Activated T-helper 1 cell treated with anti-CD3 and anti-CD28 coated beads, Interleukin-12 subunit alpha, Interleukin-12 subunit beta, Interleukin-2, Interleukin-4 antibody, amounts not matched to agents 30 ng/mL and 10 ng/mL and 1 ng/mL, durations not matched to agents 14 hours and 24 hours and 36 hours (primary cell): Measurements from ENCODE around the gene MVB12B. TPM values are rescaled to one million over a fixed set of nuclear protein-coding genes. Genes with fewer than 3 reads are reported as not detected.

Source experiments
- DNase-seq: peaks from one replicate; pipeline ENCODE4 v3.0.0; 2021; ENCODE audit warnings: low spot score
- H3K27ac Mint-ChIP-seq: one replicate; pipeline ENCODE4 v1.8.0; 2021; ENCODE audit warnings: mild to moderate bottlenecking, mixed read lengths
- H3K27me3 Mint-ChIP-seq: one replicate; pipeline ENCODE4 v1.8.0; 2022; ENCODE audit warnings: mild to moderate bottlenecking, moderate library complexity, mixed read lengths; ENCODE audit not compliant: insufficient read depth
- H3K36me3 Mint-ChIP-seq: one replicate; pipeline ENCODE4 v1.8.0; 2021; ENCODE audit warnings: low read depth, mixed read lengths
- H3K4me1 Mint-ChIP-seq: one replicate; pipeline ENCODE4 v1.8.0; 2021; ENCODE audit warnings: low read depth, mixed read lengths
- H3K4me3 Mint-ChIP-seq: one replicate; pipeline ENCODE4 v1.8.0; 2021; ENCODE audit warnings: mild to moderate bottlenecking, moderate library complexity, mixed read lengths
- H3K9me3 Mint-ChIP-seq: one replicate; pipeline ENCODE4 v1.8.0; 2021; ENCODE audit warnings: mixed read lengths
- intact Hi-C: fragments of 100-400 bp; cut with micrococcal nuclease; formaldehyde crosslinking; loops from one replicate; pipeline ENCODE4 v1.15.1; 2024
- total RNA-seq: library from RNA; stranded (reverse); gene quantifications from 2 replicates; pipeline ENCODE4 v1.2.3, GENCODE V29; 2022

The MVB12B gene
- total RNA-seq, 1 donor from 2014 or later, result 1.1 TPM

DNA sequence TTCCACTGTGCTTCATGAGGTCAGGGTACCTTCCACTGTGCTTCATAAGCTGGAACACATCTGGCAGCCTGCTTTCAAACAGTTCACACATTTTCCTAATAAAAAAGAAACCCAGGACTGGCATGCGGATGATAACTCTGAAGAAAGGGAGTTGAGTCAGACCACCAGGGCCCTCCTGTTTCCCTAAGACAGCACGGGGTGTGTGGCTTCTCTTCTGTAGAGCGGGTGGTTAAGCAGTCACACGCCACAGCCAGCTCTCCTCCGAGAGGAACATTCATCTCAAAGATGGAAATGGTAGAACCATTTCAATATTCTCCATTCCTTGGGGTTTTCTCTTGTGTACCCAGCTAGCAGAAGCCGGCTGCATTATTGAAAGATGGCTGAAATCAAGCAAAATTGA, 159.0 kb downstream of the MVB12B start:
- H3K27me3 Mint-ChIP-seq, result peaks cover 15% of the 10 kb centered on the region
- H3K36me3 Mint-ChIP-seq, result no peaks in the 10 kb centered on the region
- H3K4me3 Mint-ChIP-seq, result no peak overlapping the region
- H3K9me3 Mint-ChIP-seq, result no peaks in the 10 kb centered on the region
- intact Hi-C loops, result no loop called here
- no peak for DNase-seq
- H3K4me1 Mint-ChIP-seq, result peaks cover 11% of the 10 kb centered on the region
- no peak overlapping the region for H3K27ac Mint-ChIP-seq

DNA sequence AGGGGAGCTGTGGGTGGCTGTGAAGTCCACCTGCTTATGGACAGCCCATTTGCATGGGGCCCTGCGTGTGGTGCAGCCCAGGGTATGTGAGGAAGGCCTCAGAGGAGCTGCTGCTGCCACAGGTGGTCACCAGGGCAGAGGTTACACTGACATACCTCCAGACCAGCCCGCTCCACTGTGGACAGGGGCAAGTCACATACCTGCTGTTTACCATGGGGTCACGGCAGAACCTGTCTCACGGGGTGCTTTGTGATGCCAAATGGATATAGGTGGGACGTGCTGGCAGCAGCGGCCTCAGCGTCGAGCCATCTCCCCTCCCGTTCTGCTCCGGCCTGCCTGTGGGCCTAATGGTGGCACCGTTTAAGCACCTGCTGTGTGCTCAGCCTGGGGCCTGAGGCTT, 159.6 kb downstream of the MVB12B start:
- no peak overlapping the region for H3K27ac Mint-ChIP-seq
- H3K9me3 Mint-ChIP-seq, result no peaks in the 10 kb centered on the region
- no peak overlapping the region for H3K4me3 Mint-ChIP-seq
- H3K4me1 Mint-ChIP-seq, result peaks cover 11% of the 10 kb centered on the region
- H3K27me3 Mint-ChIP-seq, result peaks cover 11% of the 10 kb centered on the region
- intact Hi-C loops, result no loop called here
- no peaks in the 10 kb centered on the region for H3K36me3 Mint-ChIP-seq
- no peak for DNase-seq

DNA sequence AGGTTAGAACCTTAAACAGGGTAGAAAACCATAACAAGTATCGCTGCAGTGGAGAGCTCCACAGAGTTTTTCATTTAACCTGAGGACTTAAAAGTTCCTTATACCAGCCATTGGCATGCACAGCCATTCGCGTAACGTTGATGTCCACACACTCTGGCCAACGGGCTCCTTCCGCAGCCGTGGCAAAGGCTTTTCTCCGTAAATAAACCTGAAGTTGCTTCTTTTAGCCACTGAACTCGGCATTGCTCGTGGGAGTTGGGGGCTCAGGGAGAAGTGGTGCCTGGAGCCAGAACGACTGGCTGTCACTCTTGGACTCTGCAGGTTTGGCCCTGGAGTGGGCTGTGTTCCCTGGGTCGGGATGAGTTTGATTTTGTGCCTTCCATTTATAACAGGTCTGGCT, 161.2 kb downstream of the MVB12B start:
- Mint-ChIP-seq H3K27me3 (peaks cover 12% of the 10 kb centered on the region), H3K4me3 (no peak overlapping the region), H3K9me3 (no peaks in the 10 kb centered on the region), H3K27ac (no peak overlapping the region), H3K4me1 (peaks cover 11% of the 10 kb centered on the region), H3K36me3 (no peaks in the 10 kb centered on the region)
- DNase-seq, result no peak
- intact Hi-C loops, result no loop called here

DNA sequence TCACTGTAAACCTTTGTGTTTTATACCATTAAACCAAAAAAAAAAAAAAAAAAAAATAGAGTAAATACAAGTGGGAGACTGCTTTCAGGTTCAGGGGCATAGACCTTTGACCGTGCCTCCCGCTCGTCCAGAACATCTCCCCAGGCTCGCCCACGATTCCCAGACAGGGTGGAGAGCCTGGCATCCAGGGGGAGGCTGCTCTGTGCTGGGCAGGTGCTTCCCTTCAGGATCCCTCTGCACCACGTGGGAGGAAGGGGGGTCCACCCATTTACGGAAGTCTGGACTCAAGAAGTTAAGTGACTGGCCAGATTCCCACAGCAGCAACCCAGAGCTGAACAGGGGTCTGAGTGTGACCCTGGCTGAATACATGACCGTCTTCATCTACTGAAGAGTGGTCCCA, 161.7 kb downstream of the MVB12B start:
- intact Hi-C loops, result no loop called here
- Mint-ChIP-seq H3K36me3 (no peaks in the 10 kb centered on the region), H3K9me3 (no peaks in the 10 kb centered on the region), H3K4me3 (no peak overlapping the region), H3K4me1 (peaks cover 10% of the 10 kb centered on the region), H3K27ac (no peak overlapping the region), H3K27me3 (peaks cover 12% of the 10 kb centered on the region)
- no peak for DNase-seq

DNA sequence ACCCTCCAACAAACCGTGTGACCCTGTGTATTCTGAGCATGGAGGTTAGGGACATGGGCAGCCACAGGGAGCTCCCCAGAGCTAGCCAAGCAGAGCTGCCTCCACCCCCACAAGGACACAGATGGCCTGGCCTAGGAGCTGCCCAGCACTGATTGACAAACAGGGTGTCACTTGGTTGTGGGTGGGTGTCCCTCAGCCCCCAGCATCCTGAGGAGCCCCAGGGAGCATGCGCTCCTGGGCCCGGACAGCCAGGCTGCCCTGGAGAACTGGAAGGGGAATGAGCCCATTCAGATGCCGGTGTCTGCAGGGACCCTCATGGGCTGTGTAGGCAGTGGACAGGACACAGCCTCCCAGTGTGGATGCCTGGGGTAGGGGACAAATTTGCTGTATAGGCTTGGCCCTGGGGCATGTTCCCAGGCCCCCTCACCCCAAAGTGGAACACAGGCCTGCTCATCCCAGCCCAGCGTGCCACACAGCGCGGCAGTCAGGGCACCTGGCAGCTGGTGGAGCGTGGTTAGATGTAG, 162.3 kb downstream of the MVB12B start:
- H3K9me3 Mint-ChIP-seq, result no peaks in the 10 kb centered on the region
- intact Hi-C loops, result no loop called here
- H3K27me3 Mint-ChIP-seq, result peaks cover 12% of the 10 kb centered on the region
- no peak for DNase-seq
- no peak overlapping the region for H3K27ac Mint-ChIP-seq
- no peak overlapping the region for H3K4me3 Mint-ChIP-seq
- no peaks in the 10 kb centered on the region for H3K36me3 Mint-ChIP-seq
- peaks cover 3% of the 10 kb centered on the region for H3K4me1 Mint-ChIP-seq

DNA sequence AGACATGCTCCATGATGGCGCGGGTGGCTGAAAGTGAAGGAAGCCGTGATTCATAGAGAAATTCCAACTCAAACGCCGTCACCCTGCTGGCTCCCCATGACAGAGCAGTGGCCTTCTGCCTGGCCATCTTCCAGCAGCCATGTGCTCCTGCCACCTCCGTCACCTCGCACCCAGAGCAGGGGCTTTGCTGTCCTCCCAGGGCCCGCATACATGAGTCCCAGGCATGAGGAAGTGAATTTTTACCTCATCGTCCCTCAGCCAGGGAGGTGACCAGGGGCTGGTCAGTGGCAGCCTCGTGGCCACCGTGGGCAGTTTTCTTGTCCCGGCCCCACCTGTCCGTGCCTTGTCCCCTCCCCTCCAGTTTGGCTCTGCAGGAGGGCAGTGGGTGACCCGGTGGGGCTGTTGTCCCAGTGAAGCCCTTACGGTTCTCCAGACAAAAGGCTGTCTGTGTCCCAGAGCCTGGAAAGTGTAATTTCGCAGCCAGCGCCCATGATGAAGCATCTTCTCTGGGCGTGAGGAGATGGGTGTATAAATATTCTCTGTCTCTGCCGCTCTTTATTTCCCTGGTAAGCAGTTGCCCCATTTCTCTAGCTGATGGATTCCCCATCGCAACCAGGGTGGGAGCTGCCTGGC, 163.1 kb downstream of the MVB12B start:
- Mint-ChIP-seq H3K27me3 (peaks cover 10% of the 10 kb centered on the region), H3K4me1 (no peaks in the 10 kb centered on the region), H3K36me3 (no peaks in the 10 kb centered on the region), H3K9me3 (no peaks in the 10 kb centered on the region), H3K27ac (no peak overlapping the region), H3K4me3 (no peak overlapping the region)
- no peak for DNase-seq
- intact Hi-C loops, result loop anchor here (2.0 to 10.0 kb wide), 4 partner anchors 19 to 345 kb away; partner anchors contain the start of gene MVB12B

DNA sequence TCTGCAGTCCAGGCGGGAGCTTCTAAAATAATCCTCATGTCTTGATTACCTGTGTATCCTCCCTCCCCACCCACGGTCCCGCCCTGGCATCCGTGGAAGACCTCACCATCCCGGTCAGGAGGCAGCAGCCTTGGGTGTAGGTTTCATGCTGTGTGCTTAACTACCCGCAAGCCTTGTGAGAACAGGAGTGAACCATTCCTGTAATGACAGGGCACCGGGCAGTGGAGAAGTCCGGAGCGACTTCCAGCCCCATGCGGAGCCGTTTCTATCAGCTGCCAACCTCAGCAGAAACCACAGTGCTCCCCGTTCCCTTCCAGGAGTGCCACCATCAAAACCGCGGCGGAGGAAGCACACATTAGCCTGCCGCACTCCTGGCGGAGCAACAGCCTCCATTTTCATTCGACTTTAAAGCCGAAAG, 163.6 kb downstream of the MVB12B start:
- Mint-ChIP-seq H3K36me3 (no peaks in the 10 kb centered on the region), H3K9me3 (no peaks in the 10 kb centered on the region), H3K27ac (no peak overlapping the region), H3K4me3 (no peak overlapping the region), H3K27me3 (peaks cover 10% of the 10 kb centered on the region), H3K4me1 (no peaks in the 10 kb centered on the region)
- intact Hi-C loops, result loop anchor here (2.0 to 10.0 kb wide), 4 partner anchors 19 to 345 kb away; partner anchors contain the start of gene MVB12B
- no peak for DNase-seq

DNA sequence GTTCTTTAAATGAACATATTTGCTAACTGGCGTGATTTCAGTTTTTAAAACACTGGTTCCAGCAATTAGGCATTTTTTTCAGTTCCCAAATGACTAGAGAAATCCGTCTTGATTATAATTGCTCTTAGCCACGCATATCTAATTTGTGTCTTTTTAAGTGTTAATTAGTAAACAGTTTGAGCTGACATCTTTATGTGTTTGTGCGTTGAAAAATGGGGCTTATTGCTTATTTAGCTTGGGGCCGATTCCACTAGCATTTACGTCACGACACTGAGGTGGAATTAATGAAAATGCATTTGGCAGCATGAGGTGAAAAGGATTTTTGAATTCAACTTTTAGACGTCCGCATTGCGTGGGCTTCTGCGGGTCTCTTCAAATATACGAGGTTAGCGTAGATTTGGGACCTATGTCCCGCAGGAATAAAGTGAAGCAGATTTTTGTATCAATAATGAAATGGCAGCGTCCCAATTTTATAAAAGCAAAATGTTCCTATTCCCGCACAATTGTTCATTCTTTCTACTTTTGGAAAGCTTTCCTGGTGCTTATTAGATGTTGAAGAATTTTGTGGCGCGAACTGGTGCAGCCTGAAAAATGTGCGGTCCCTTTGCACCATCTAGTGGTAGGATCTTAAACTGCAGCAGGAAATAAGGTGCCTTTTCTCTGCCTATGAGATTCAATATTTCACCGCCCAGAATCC, 164.4 kb downstream of the MVB12B start:
- no peak overlapping the region for H3K4me3 Mint-ChIP-seq
- peak; percentile 43 for DNase-seq
- H3K9me3 Mint-ChIP-seq, result no peaks in the 10 kb centered on the region
- no peaks in the 10 kb centered on the region for H3K4me1 Mint-ChIP-seq
- no peak overlapping the region for H3K27ac Mint-ChIP-seq
- intact Hi-C loops, result loop anchor here (1.0 to 10.0 kb wide), 8 partner anchors 20 to 1084 kb away; partner anchors contain the start of gene MVB12B
- peaks cover 10% of the 10 kb centered on the region for H3K27me3 Mint-ChIP-seq
- H3K36me3 Mint-ChIP-seq, result no peaks in the 10 kb centered on the region

DNA sequence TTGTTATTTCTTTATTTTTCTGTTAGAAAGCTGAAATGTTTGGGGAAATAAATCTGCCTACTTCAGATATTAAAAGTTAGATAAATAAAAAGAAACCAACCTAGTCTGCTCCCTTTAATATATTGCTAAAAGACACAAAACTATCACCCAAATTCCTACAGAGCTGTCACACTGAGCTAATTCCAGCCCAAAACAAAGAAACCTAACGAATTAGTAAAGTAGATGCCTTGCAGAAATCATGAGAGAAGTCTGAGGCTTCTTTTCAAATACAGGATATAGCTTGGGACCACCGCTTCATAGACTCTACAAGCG, 164.9 kb downstream of the MVB12B start:
- Mint-ChIP-seq H3K4me1 (no peaks in the 10 kb centered on the region), H3K9me3 (no peaks in the 10 kb centered on the region), H3K4me3 (no peak overlapping the region), H3K27ac (no peak overlapping the region), H3K27me3 (peaks cover 10% of the 10 kb centered on the region), H3K36me3 (no peaks in the 10 kb centered on the region)
- no peak for DNase-seq
- intact Hi-C loops, result loop anchor here (1.0 to 10.0 kb wide), 8 partner anchors 21 to 1084 kb away; partner anchors contain the start of gene MVB12B

DNA sequence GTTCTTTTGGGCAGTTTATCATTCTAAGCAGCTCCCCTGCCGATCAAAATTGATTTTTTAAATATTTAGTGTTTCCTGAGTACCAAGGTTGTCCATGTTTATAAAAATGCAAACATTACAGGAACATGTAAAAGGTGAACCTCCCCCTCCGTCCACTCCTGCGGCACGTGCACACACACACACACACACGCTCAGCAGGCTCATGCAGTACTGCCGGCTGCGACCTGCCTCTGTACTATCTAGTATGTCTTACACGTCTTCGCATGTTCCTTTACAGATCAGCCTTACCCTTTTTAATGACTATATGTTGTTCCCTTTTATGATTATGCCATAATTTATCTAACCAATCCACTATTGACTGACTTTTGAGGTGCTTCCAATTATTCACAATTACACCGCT, 165.3 kb downstream of the MVB12B start:
- Mint-ChIP-seq H3K27ac (no peak overlapping the region), H3K36me3 (no peaks in the 10 kb centered on the region), H3K9me3 (no peaks in the 10 kb centered on the region), H3K4me3 (no peak overlapping the region), H3K4me1 (no peaks in the 10 kb centered on the region), H3K27me3 (peaks cover 10% of the 10 kb centered on the region)
- no peak for DNase-seq
- intact Hi-C loops, result loop anchor here (1.0 to 10.0 kb wide), 8 partner anchors 21 to 1085 kb away; partner anchors contain the start of gene MVB12B

DNA sequence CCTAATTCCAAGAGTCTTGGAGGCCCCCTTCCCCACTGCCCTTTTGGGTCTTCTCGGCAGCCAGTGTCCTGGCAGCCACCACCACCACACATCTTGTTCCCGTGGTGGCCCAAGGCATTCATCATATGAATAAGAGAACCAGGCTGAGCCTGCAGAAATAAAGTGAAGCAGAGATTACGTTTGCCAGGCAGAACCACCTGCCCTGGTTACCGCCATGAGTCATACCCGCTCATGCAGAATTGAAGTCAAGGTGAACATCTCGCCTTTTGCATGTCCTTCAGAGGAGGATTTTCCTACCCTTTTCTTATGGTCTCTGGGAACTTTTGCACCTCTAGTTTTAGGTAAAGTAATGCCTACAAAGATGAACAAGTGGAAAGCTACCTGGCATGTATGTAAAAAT, 167.6 kb downstream of the MVB12B start:
- Mint-ChIP-seq H3K27me3 (peaks cover 10% of the 10 kb centered on the region), H3K4me3 (no peak overlapping the region), H3K9me3 (no peaks in the 10 kb centered on the region), H3K36me3 (no peaks in the 10 kb centered on the region), H3K4me1 (no peaks in the 10 kb centered on the region), H3K27ac (no peak overlapping the region)
- no peak for DNase-seq
- intact Hi-C loops, result loop anchor here (5.0 to 10.0 kb wide), 2 partner anchors 167 to 349 kb away; partner anchors contain the start of gene MVB12B

DNA sequence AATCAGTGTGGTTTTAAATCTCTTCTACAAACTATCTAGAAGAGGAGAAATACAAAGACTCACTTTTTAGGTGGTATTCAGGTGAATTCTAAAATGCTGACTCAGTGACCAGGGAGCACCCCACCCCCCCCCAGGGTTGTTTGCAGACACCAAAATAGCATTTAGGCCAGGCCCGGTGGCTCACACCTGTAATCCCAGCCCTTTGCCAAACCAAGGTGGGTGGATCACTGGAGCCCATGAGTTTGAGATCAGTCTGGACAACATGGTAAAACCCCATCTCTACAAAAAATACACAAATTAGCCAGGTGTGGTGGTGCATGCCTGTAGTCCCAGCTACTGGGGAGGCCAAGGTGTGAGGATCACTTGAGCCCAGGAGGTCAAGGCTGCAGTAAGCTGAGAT, 168.1 kb downstream of the MVB12B start:
- intact Hi-C loops, result loop anchor here (5.0 to 10.0 kb wide), 3 partner anchors 167 to 350 kb away; partner anchors contain the start of gene MVB12B
- H3K27me3 Mint-ChIP-seq, result peaks cover 14% of the 10 kb centered on the region
- H3K9me3 Mint-ChIP-seq, result no peaks in the 10 kb centered on the region
- no peaks in the 10 kb centered on the region for H3K4me1 Mint-ChIP-seq
- DNase-seq, result no peak
- no peak overlapping the region for H3K27ac Mint-ChIP-seq
- no peak overlapping the region for H3K4me3 Mint-ChIP-seq
- H3K36me3 Mint-ChIP-seq, result no peaks in the 10 kb centered on the region
